Right atrium auricular region (tissue), 2 donors: ENCODE results near the gene PCID2. TPM values are rescaled to one million over a fixed set of nuclear protein-coding genes. Genes with fewer than 3 reads are reported as not detected.
A peak's percentile ranks its signal among the peaks of the same experiment; 100 is the strongest.

ENCODE experiments used
- DNase-seq: peaks from one replicate; pipeline ENCODE4 v3.0.0-alpha.2; 2019; ENCODE audit warnings: low spot score
- H3K27ac ChIP-seq, 2 donors: fragments of 200-600 bp; sonication (generic); 1 replicate in 1 of 2; 2 replicates in 1 of 2; pipeline ENCODE4 v1.5.1; 2016 to 2019
- H3K27me3 ChIP-seq, 2 donors: fragments of 200-600 bp; sonication (generic); one replicate each; pipeline versions ENCODE4 v1.5.1 to v1.6.0; 2017 to 2019
- H3K36me3 ChIP-seq: fragments of 200-600 bp; sonication (generic); one replicate; pipeline ENCODE4 v1.5.1; 2016
- H3K4me1 ChIP-seq, 2 donors: fragments of 200-600 bp; sonication (generic); one replicate each; pipeline versions ENCODE4 v1.5.1 to v1.6.0; 2017 to 2019
- H3K4me3 ChIP-seq, 2 donors: fragments of 200-600 bp; sonication (generic); 1 replicate in 1 of 2; 2 replicates in 1 of 2; pipeline ENCODE4 v1.5.1; 2017 to 2019; ENCODE audit warnings: mild to moderate bottlenecking in 1 of 2, moderate library complexity in 1 of 2
- H3K9me3 ChIP-seq, 2 donors: fragments of 200-600 bp; sonication (generic); one replicate each; pipeline ENCODE4 v1.5.1; 2019
- total RNA-seq, 2 donors: library from RNA; depleted of rRNA; stranded (reverse); fragments of >200 nt; gene quantifications; one replicate each; pipeline ENCODE4 v1.1.0, GENCODE V29; 2016
- TF ChIP-seq, protein P1 (sequence below), 2 donors: fragments of 200-600 bp; sonication (generic); IDR thresholded peaks; one replicate each; pipeline ENCODE4 v1.5.1; 2019; ENCODE audit warnings: antibody characterized with exemption in 2 of 2

The PCID2 gene
- total RNA-seq, 2 donors from 2014 or later: 34.8 to 44.4 TPM

DNA sequence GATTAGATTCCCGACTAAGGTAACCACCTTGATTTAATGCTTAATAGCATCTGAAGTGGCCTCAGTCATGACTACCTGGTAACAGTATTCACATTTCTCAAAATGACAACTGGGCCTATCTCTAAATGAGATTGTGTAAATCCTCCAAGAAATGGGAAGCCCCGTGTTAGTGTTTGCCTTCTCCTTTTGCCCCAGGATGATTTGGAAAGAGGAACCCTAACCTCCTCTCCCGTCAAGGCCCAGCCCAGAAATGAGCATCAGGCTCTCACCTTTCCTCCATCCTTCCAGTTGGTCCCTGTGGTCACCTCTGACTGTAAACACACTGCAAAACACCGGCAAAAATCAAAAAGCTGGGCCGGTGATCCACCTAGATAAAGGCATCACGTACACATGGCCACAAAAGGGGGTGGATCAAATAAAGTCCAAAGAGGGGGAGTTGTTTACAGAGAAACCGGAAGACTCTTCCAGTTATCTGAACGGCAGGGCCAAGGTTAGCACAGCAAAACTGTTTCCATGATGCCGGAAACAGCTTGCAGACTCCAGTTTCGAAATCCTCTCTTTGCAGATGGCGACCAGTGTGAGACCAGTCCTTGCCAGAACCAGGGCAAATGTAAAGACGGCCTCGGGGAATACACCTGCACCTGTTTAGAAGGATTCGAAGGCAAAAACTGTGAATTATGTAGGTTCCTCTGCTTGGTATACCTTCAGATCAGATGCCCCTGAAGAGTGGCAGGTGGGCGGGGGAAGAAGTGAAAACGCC, 69.5 kb downstream of the PCID2 start:
- H3K4me3 ChIP-seq: no peak overlapping the region
- TF ChIP-seq, protein P1, sequence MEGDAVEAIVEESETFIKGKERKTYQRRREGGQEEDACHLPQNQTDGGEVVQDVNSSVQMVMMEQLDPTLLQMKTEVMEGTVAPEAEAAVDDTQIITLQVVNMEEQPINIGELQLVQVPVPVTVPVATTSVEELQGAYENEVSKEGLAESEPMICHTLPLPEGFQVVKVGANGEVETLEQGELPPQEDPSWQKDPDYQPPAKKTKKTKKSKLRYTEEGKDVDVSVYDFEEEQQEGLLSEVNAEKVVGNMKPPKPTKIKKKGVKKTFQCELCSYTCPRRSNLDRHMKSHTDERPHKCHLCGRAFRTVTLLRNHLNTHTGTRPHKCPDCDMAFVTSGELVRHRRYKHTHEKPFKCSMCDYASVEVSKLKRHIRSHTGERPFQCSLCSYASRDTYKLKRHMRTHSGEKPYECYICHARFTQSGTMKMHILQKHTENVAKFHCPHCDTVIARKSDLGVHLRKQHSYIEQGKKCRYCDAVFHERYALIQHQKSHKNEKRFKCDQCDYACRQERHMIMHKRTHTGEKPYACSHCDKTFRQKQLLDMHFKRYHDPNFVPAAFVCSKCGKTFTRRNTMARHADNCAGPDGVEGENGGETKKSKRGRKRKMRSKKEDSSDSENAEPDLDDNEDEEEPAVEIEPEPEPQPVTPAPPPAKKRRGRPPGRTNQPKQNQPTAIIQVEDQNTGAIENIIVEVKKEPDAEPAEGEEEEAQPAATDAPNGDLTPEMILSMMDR (IDR thresholded peaks at IDR 0.05): no peak
- DNase-seq: no peak
- H3K27ac ChIP-seq: no peak overlapping the region
- H3K9me3 ChIP-seq: no peaks in the 10 kb centered on the region
- H3K36me3 ChIP-seq: no peaks in the 10 kb centered on the region
- H3K4me1 ChIP-seq: no peaks in the 10 kb centered on the region
- H3K27me3 ChIP-seq: no peaks in the 10 kb centered on the region

DNA sequence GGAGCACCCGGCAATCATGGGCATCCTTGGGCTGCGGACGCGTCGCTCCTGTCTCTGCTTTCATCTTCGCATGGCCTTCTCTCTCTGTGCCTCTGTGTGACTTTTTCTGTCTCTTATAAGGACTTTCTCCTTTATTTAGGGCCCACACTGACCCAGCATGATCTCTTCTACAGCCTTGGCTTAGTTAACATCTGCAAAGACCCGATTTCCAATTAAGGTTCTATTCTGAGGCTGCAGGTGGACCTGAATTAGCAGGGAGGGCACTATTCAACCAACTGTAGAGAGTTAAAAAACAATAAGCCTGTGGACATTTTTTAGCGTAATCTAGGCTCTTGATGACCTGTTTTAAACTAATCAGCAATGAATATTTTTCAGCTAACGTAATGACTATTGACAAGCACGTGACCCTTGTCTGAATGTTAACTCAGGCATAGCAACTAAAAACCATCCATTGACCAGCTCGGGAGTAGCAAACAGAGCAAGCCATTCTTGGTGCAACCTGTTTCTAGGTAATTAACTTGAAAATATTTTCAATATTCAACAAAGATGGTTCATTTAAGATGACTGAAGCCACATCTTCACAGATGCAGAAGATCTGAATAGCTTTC, 70.7 kb downstream of the PCID2 start:
- no peak for DNase-seq
- TF ChIP-seq, protein P1 (IDR thresholded peaks at IDR 0.05): no peak
- H3K27me3 ChIP-seq: no peaks in the 10 kb centered on the region
- no peaks in the 10 kb centered on the region for H3K36me3 ChIP-seq
- no peaks in the 10 kb centered on the region for H3K9me3 ChIP-seq
- H3K4me1 ChIP-seq: no peaks in the 10 kb centered on the region
- H3K4me3 ChIP-seq: no peak overlapping the region
- no peak overlapping the region for H3K27ac ChIP-seq

DNA sequence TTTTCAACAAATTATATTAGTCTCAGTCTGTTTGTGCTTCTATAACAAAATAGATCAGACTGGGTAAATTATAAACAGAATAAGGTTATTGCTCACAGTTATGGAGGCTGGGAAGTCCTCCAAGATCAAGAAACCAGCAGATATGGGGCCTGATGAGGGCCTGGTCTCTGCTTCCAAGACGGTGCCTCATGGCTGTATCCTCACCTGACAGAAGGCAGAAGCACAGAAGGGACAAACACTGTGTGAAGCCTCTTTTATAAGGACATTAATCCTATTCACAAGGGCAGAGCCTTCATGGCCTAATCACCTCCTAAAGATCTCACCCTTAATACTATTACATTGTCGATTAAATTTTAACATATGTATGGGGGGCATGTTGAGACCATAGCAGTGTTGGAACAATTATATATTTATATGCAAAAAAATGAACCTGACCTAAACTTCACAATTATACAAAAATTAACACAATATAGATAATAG, 73.1 kb downstream of the PCID2 start:
- H3K9me3 ChIP-seq: no peaks in the 10 kb centered on the region
- no peaks in the 10 kb centered on the region for H3K36me3 ChIP-seq
- TF ChIP-seq, protein P1 (IDR thresholded peaks at IDR 0.05): no peak
- no peak overlapping the region for H3K27ac ChIP-seq
- H3K27me3 ChIP-seq: no peaks in the 10 kb centered on the region
- no peak for DNase-seq
- no peak overlapping the region for H3K4me3 ChIP-seq
- no peaks in the 10 kb centered on the region for H3K4me1 ChIP-seq

DNA sequence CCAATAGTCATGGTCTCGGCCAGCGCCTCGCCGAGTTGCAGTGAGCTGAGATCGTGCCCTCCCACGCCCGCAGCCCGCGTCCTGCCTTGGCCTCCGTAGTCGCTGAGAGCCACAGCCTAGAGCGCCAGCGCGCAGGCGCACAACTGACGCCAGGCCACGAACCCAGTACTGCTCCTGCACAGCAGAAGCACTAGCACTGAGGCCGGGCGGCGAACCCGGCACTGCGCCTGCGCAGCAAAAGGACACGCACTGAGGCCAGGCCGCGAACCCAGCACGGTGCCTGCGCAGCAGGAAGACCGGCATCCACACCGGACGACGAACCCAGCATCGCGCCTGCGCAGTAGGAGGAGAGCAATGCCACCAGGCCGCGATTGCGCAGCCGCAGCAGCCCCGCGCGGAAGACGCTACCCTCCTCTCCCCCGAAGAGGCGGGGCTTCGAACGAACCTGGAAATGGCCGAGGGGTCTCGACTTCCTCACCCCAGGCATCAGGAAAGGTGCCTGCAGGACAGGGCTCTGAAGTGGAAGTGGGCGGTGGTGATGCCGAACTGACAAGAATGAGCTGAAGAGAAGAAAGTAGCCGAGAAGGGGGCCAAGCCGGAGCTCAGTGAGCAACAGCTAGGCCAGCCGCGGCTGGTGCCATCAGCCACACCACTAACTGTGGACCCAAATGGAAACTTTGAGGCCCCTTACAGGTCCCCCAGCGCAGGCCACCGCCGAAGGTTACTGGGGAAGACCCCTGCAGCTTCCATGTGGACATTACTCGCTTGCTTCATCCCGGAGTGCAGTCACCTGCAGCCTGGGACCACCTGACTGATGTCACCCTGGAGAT, 78.3 kb downstream of the PCID2 start:
- H3K27ac ChIP-seq: no peak overlapping the region
- H3K27me3 ChIP-seq: no peaks in the 10 kb centered on the region
- H3K4me1 ChIP-seq: peaks cover 0 to 7% of the 10 kb centered on the region in 2 donors
- no peaks in the 10 kb centered on the region for H3K36me3 ChIP-seq
- DNase-seq: no peak
- peak overlapping the region; percentile 36 to 41 for H3K4me3 ChIP-seq
- H3K9me3 ChIP-seq: no peaks in the 10 kb centered on the region
- TF ChIP-seq, protein P1 (IDR thresholded peaks at IDR 0.05): no peak

DNA sequence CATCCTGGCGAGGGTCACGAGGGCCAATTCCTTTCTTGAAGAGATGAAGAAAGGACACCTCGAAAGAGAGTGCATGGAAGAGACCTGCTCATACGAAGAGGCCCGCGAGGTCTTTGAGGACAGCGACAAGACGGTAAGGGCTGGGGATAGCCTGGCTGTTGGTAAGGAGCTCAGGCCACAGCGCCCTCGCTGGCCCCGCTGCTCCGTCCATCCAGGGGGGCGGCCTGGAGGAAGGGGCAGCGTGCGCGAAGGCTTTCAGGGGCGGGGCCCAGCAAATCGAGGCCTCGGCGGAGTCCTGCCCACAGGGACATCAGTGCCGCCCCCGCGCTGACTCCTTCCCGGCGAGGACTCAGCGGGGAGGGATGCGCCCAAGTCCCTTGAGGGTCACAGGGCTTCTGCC, 79.0 kb downstream of the PCID2 start:
- TF ChIP-seq, protein P1 (IDR thresholded peaks at IDR 0.05): no peak
- H3K36me3 ChIP-seq: no peaks in the 10 kb centered on the region
- no peaks in the 10 kb centered on the region for H3K27me3 ChIP-seq
- H3K9me3 ChIP-seq: no peaks in the 10 kb centered on the region
- H3K27ac ChIP-seq: no peak overlapping the region
- peaks cover 0 to 7% of the 10 kb centered on the region in 2 donors for H3K4me1 ChIP-seq
- H3K4me3 ChIP-seq: peak overlapping the region in 1 of 2 donors; percentile 41
- no peak for DNase-seq

Other genes starting within 250 kb of the PCID2 start
- 10 to 100 TPM; 17.1 to 21.6 TPM for gene MCF2L, start 239.5 kb downstream of the PCID2 start, total RNA-seq
- under 1 TPM in 1 of 2 donors, not detected in 1; 0.20 TPM for gene F7, start 102.9 kb downstream of the PCID2 start, total RNA-seq
- 10 to 100 TPM; 21.9 to 27.5 TPM for gene F10, start 85.9 kb downstream of the PCID2 start, total RNA-seq
- not detected for gene PROZ, start 50.0 kb downstream of the PCID2 start, total RNA-seq
- 100 to 1,000 TPM in 1 of 2 donors, 10 to 100 TPM in 1; 76.5 to 435 TPM for gene CUL4A, start 944 bp upstream of the PCID2 start, total RNA-seq
- 10 to 100 TPM; 70.0 to 73.7 TPM for gene LAMP1, start 88.6 kb upstream of the PCID2 start, total RNA-seq
- gene GRTP1, start 155.5 kb upstream of the PCID2 start, total RNA-seq: 1 to 10 TPM in 1 of 2 donors, under 1 TPM in 1; 0.48 to 2.4 TPM
- gene ADPRHL1, start 244.8 kb upstream of the PCID2 start, total RNA-seq: 100 to 1,000 TPM; 222 to 329 TPM